Common myeloid progenitor, CD34-positive (primary cell): ENCODE measurements around the gene LPP.
A peak's percentile ranks its signal among the peaks of the same experiment; 100 is the strongest.

Experiments used
- CTCF ChIA-PET: fragments of 350-600 bp; sonication (Branson Sonifier 250); formaldehyde crosslinking; loops from one replicate; lab custom pipeline; 2021; ENCODE audit warnings: antibody characterized with exemption; lab: Charles Lee
- POLR2A ChIA-PET: fragments of 350-600 bp; sonication (Branson Sonifier 250); formaldehyde crosslinking; loops from one replicate; lab custom pipeline; 2021; ENCODE audit warnings: antibody characterized with exemption; lab: Charles Lee
- DNase-seq, 3 donors: peaks; one replicate each; pipeline versions ENCODE4 v3.0.0 to v3.0.0-alpha.2; 2013
- H3K27ac ChIP-seq, 2 experiments: 1 replicate in 1 of 2; 2 replicates in 1 of 2; pipeline ENCODE4 v1.7.0; 2013; ENCODE audit warnings: inconsistent platforms in 2 of 2, low read length in 2 of 2, mild to moderate bottlenecking in 2 of 2, low read depth in 1 of 2, moderate library complexity in 1 of 2; ENCODE audit not compliant: severe bottlenecking in 2 of 2, insufficient read depth in 1 of 2, poor library complexity in 1 of 2
- H3K27me3 ChIP-seq, 5 experiments: replicated peaks in 2 of 5; 1 replicate in 3 of 5; 2 replicates in 2 of 5; pipeline versions ENCODE4 v1.6.1 to v1.7.0; 2013; ENCODE audit warnings: low read length in 4 of 5, mild to moderate bottlenecking in 2 of 5, moderate library complexity in 2 of 5, inconsistent platforms in 1 of 5; ENCODE audit not compliant: insufficient read depth in 5 of 5, control insufficient read depth in 4 of 5
- H3K36me3 ChIP-seq, 4 experiments: 1 replicate in 2 of 4; 2 replicates in 2 of 4; pipeline versions ENCODE4 v1.6.1 to v1.7.0; 2013; ENCODE audit warnings: low read length in 3 of 4, control low read depth in 1 of 4, mild to moderate bottlenecking in 1 of 4; ENCODE audit not compliant: control insufficient read depth in 4 of 4, insufficient read depth in 4 of 4
- H3K4me1 ChIP-seq, 4 experiments: 1 replicate in 3 of 4; 2 replicates in 1 of 4; pipeline versions ENCODE4 v1.6.1 to v1.7.1; 2013; ENCODE audit warnings: low read length in 3 of 4, mild to moderate bottlenecking in 3 of 4, control low read depth in 1 of 4, inconsistent platforms in 1 of 4, moderate library complexity in 1 of 4; ENCODE audit not compliant: control insufficient read depth in 4 of 4, insufficient read depth in 4 of 4; ENCODE audit errors: control extremely low read depth in 1 of 4
- H3K4me3 ChIP-seq, 7 experiments: 1 replicate in 4 of 7; 2 replicates in 3 of 7; pipeline versions ENCODE4 v1.5.1 to v1.7.0; 2013; ENCODE audit warnings: mild to moderate bottlenecking in 7 of 7, low read length in 6 of 7, moderate library complexity in 6 of 7, inconsistent platforms in 2 of 7, low read depth in 2 of 7, control low read depth in 1 of 7; ENCODE audit not compliant: insufficient read depth in 4 of 7, control insufficient read depth in 1 of 7; ENCODE audit errors: extremely low read depth in 1 of 7
- H3K9me3 ChIP-seq, 5 experiments: 1 replicate in 4 of 5; 2 replicates in 1 of 5; pipeline versions ENCODE4 v1.6.1 to v1.7.1; 2013; ENCODE audit warnings: low read length in 4 of 5, mild to moderate bottlenecking in 2 of 5, inconsistent platforms in 1 of 5, low read depth in 1 of 5, moderate library complexity in 1 of 5; ENCODE audit not compliant: control insufficient read depth in 4 of 5, insufficient read depth in 2 of 5; ENCODE audit errors: control extremely low read depth in 1 of 5
- WGBS: methylation state at CpG from one replicate; pipeline ENCODE4 v1.1.5; 2013; ENCODE audit not compliant: insufficient coverage; 5-methylcytosine and 5-hydroxymethylcytosine counted together

The LPP gene

DNA sequence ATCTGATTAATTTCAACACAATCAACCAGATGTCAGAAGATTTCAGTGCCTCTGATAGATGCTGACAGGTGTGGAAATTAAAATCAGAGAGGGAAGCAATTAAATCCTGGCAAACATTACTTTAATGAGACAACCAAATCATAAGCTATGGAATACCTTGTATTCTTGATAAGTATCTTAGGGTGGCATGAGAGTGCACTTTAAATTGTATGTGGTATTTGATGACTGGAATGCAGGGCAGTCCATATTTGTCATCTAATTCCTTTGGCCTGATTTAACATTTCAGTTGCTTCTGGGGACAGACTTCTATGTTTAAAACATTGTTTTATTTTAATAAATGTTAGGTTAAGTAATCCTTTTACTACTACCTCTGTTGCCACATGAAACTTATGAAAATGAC, 184.1 kb downstream of the LPP start:
- Histone ChIP-seq H3K27me3 (no peaks in the 10 kb centered on the region), H3K9me3 (peaks cover 0 to 6% (median 0%) of the 10 kb centered on the region in 5 experiments), H3K4me3 (no peak overlapping the region), H3K36me3 (no peaks in the 10 kb centered on the region), H3K4me1 (no peaks in the 10 kb centered on the region), H3K27ac (no peak overlapping the region)
- DNase-seq, result no peak
- CTCF ChIA-PET, result no interaction called here
- POLR2A ChIA-PET, result no interaction called here

DNA sequence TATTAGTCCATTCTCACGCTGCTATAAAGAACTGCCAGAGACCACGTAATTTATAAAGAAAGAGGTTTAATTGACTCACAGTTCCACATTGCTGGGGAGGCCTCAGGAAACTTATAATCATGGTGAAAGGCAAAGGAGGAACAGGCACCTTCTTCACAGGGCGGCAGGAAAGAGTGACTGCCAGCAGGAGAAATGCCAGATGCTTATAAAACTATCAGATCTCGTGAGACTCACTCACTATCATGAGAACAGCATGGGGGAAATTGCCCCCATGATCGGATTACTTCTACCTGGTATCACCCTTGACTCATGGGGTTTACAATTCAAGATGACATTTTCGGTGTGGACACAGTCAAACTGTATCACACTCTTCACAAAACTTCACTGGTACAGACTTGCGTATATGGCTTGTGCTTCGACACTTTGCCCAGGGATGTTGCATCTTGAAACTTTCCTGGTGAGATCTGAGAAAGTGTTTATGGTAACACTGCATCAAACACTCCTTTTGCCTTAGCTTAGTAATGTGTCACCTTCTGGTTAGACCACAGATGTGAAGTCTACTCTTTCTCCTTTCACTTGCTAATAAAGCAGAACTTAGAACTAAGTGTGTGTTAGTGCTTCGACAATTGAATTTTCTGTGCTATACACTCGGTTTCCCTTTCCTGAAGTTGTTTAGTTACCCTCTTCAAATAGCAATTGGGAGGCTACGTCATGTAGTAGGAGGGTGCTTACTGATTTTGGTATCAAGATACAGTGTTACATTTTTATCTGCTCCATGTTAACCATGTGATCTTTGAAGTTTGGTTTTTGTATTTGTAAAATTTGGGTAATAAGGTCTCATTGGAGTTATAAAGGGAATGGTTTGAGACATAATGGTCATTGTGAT, 185.7 kb downstream of the LPP start:
- Histone ChIP-seq H3K27ac (no peak overlapping the region), H3K9me3 (peaks cover 0 to 6% (median 0%) of the 10 kb centered on the region in 5 experiments), H3K36me3 (no peaks in the 10 kb centered on the region), H3K27me3 (no peaks in the 10 kb centered on the region), H3K4me3 (no peak overlapping the region), H3K4me1 (no peaks in the 10 kb centered on the region)
- ChIA-PET CTCF (interaction anchor here (0.6 to 0.7 kb wide), 2 partner anchors 55 to 400 kb away, joined by 3 read pairs; no protein-coding TSS in a partner anchor), POLR2A (no interaction called here)
- peak in 2 of 3 donors; percentile 22 to 35 for DNase-seq
- 95% methylated on average over 6 of the region's 11 CpGs for WGBS

DNA sequence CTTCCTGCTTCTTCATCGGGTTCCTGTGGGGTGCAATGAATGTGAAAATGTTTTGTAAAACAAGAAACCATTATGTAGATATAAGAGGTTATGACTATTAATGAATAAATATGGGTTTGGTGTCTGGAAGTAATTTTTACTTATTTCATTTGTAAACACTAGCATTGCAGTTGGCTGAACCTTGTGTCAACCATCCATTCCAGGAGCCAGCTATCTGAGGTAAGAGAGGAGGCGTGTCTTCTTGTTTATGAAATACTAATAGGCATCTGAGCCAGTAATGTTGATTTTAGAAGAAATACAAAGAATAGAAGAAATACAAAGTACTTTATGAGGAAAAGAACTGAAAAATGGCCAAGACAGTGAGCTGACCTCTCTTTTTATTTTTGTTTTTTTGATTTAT, 187.5 kb downstream of the LPP start:
- H3K27me3 ChIP-seq, result no peaks in the 10 kb centered on the region
- CTCF ChIA-PET, result no interaction called here
- no peaks in the 10 kb centered on the region for H3K9me3 ChIP-seq
- no peaks in the 10 kb centered on the region for H3K4me1 ChIP-seq
- WGBS, result no CpG with 5 or more reads among the region's 2 CpGs
- H3K36me3 ChIP-seq, result no peaks in the 10 kb centered on the region
- POLR2A ChIA-PET, result no interaction called here
- DNase-seq, result no peak
- no peak overlapping the region for H3K27ac ChIP-seq
- H3K4me3 ChIP-seq, result no peak overlapping the region

DNA sequence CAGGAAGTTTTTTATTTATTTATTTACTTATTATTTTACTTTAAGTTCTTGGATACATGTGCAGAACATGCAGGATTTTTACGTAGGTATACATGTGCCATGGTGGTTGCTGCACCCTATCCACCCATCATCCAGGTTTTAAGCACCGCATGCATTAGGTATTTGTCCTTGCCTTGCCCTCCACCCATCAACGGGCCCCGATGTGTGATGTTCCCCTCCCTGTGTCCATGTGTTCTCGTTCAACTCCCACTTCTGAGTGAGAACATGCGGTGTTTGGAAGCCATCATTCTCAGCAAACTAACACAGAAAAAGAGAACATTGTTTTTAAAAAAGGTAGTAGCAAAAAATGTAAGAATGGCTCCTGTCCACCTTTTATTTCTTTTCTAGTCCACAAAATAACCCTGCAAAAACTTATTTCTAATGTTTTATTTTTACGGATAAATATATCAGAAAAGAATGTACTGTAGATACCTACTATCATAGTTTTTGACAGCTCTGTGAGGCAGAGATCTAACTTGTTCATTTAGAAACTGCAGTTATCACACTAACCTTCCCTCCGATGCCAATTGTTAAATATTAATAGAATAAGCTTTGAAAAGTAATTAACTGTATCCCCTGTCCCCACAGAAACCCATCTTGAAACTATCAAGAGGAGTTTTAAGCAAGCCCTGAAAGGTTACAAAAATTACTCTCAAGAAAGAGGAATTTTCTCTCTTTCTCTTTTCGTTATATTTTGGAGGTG, 189.2 kb downstream of the LPP start:
- Histone ChIP-seq H3K4me1 (no peaks in the 10 kb centered on the region), H3K4me3 (no peak overlapping the region), H3K27ac (no peak overlapping the region), H3K9me3 (no peaks in the 10 kb centered on the region), H3K36me3 (no peaks in the 10 kb centered on the region), H3K27me3 (no peaks in the 10 kb centered on the region)
- no CpG with 5 or more reads among the region's 9 CpGs for WGBS
- DNase-seq, result no peak
- POLR2A ChIA-PET, result no interaction called here
- CTCF ChIA-PET, result no interaction called here

DNA sequence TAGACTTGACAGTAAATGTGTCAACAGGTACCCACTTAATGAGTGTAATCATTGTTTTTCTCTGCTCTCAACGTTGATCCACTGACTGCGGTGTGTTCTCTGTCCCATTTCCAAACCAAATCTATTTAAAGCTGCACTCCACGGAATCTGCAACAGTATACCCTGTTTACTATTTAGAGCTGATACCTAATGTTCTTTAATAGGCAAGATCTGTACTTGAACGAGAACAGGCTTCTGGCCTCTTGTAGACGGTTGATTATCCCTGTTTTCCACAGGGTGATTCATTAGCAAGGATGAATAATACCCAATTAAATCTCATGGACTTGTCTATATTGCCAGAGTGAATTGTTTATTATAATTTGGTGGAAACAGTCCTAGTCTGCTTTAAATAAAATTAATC, 189.9 kb downstream of the LPP start:
- WGBS, result 100% methylated on average over 2 of the region's 5 CpGs
- Histone ChIP-seq H3K4me3 (no peak overlapping the region), H3K36me3 (no peaks in the 10 kb centered on the region), H3K27ac (no peak overlapping the region), H3K27me3 (no peaks in the 10 kb centered on the region), H3K9me3 (no peaks in the 10 kb centered on the region), H3K4me1 (no peaks in the 10 kb centered on the region)
- ChIA-PET POLR2A (no interaction called here), CTCF (no interaction called here)
- DNase-seq, result no peak

DNA sequence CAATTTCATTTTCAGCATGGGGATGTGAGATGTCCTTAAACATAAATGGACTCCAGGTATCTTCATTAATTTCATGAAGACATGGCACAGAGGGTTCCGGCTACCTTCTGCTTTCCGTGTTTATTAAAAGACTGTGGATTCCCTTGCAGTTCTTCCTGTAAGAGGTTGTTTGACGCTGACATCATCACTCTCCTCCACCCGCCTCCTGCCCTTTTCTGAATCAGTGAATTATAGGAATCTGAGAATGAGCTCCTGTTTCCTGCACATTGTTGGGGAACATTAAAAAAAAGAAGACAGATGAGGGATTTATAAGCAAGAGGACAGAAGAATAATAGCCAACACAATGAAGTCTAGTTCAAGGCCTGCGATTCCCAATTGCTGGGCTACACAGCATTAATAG, 191.3 kb downstream of the LPP start:
- Histone ChIP-seq H3K4me3 (no peak overlapping the region), H3K27me3 (no peaks in the 10 kb centered on the region), H3K36me3 (no peaks in the 10 kb centered on the region), H3K9me3 (no peaks in the 10 kb centered on the region), H3K4me1 (no peaks in the 10 kb centered on the region), H3K27ac (no peak overlapping the region)
- ChIA-PET CTCF (no interaction called here), POLR2A (no interaction called here)
- WGBS, result 100% methylated on average over 2 of the region's 5 CpGs
- DNase-seq, result no peak
